ENCODE results near the gene REPS2. TPM values are rescaled to one million over a fixed set of nuclear protein-coding genes. Genes with fewer than 3 reads are reported as not detected.

REPS2 gene
- total and polyA plus RNA-seq, 4 donors: 1.1 to 7.9 (median 4.0) TPM

DNA sequence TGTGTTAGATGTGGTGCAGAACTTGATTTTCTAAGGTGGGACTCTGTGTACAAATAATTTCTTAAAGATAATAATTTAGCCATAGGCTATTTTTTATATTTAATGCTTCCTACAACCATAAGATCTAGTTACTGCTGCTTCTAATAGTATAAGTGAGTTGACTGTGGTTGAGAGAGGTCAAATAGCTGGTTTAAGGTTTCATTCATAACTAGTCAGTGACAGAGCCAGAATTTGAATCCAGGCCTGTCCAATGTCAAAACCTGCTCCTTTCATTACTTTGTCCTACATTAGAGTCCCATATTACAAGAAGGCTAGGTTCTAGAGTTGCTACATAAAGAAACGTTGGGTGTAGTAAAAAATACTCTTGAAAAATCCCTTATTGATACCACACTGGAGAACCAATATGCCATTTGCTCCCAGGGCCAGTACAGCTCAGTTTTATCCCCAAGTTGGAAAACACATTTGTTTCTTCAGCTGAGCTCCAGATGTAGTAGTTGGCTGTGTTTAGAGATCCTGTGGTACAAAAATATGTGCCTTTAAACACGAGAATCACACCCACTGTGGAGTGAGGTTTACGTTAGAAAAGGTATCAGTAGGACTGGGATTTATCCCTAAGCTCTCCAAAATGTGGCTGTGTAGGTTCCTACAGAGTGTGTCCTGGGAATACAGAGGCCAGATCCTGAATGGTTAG is 84.3 kb downstream of the REPS2 start:
- H3K4me3 ChIP-seq (ENCODE audit: low read length in 2 of 2): no peak overlapping the region
- intact Hi-C loops (cut with DNase I): loop anchor here in 1 of 2 donors (5.0 kb wide), 1 partner anchor 497 kb away; no protein-coding TSS in a partner anchor
- peak overlapping the region; percentile 44 to 85 for H3K27ac ChIP-seq (ENCODE audit: low read depth in 1 of 2, low read length in 2 of 2)
- H3K4me1 ChIP-seq (ENCODE audit: control insufficient read depth in 1 of 2, insufficient read depth in 2 of 2, low read length in 2 of 2): peaks cover 0 to 4% of the 10 kb centered on the region in 2 donors
- WGBS, 2 donors: 10 to 11% methylated on average over 3 of the region's 3 CpGs
- ATAC-seq (ENCODE audit: low FRiP score) (no peak), DNase-seq (no peak)
- no peaks in the 10 kb centered on the region for H3K36me3 ChIP-seq (ENCODE audit: control insufficient read depth in 1 of 2, insufficient read depth in 2 of 2, low read length in 1 of 2)
- H3K9me3 ChIP-seq (ENCODE audit: control insufficient read depth, low read length): no peaks in the 10 kb centered on the region
- H3K27me3 ChIP-seq (ENCODE audit: control insufficient read depth in 1 of 2, insufficient read depth in 2 of 2, low read length in 1 of 2): no peaks in the 10 kb centered on the region

- Histone ChIP-seq H3K4me1 (ENCODE audit: control insufficient read depth in 1 of 2, insufficient read depth in 2 of 2, low read length in 2 of 2) (peaks cover 0 to 4% of the 10 kb centered on the region in 2 donors), H3K27me3 (ENCODE audit: control insufficient read depth in 1 of 2, insufficient read depth in 2 of 2, low read length in 1 of 2) (no peaks in the 10 kb centered on the region), H3K36me3 (ENCODE audit: control insufficient read depth in 1 of 2, insufficient read depth in 2 of 2, low read length in 1 of 2) (no peaks in the 10 kb centered on the region), H3K27ac (ENCODE audit: low read depth in 1 of 2, low read length in 2 of 2) (peak overlapping the region in 1 of 2 donors; percentile 95), H3K9me3 (ENCODE audit: control insufficient read depth, low read length) (no peaks in the 10 kb centered on the region), H3K4me3 (ENCODE audit: low read length in 2 of 2) (no peak overlapping the region)
- DNase-seq (no peak), ATAC-seq (ENCODE audit: low FRiP score) (no peak)
- intact Hi-C loops (cut with DNase I): loop anchor here in 1 of 2 donors (5.0 kb wide), 1 partner anchor 495 kb away; no protein-coding TSS in a partner anchor
Observed at GRCh38 chrX:17031827-17032226, 85.4 kb downstream of the REPS2 start.

DNA sequence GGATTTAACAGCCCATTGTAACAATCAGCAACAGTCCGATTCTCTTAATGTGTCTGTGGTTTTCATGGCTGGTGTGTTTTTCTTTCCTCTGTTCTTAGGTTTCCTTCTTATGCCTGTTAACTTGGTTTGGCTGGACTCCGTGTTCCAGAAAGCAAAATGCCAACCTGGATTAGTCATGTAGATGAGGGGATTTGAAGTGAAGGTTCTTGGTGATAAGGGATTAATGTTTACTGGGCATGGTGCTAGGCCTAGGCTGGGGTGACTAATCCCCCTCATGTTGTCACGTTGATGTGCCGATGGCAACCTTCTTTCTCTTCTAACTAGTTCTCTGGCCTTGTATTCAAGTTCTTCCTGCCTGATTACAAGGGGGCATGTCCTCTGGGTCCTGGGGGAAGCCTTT is 85.9 kb downstream of the REPS2 start:
- 5 to 25% methylated on average over 4 of the region's 4 CpGs for WGBS, 2 donors
- Histone ChIP-seq H3K4me3 (ENCODE audit: low read length in 2 of 2) (no peak overlapping the region), H3K36me3 (ENCODE audit: control insufficient read depth in 1 of 2, insufficient read depth in 2 of 2, low read length in 1 of 2) (no peaks in the 10 kb centered on the region), H3K9me3 (ENCODE audit: control insufficient read depth, low read length) (no peaks in the 10 kb centered on the region), H3K4me1 (ENCODE audit: control insufficient read depth in 1 of 2, insufficient read depth in 2 of 2, low read length in 2 of 2) (peaks cover 0 to 4% of the 10 kb centered on the region in 2 donors), H3K27me3 (ENCODE audit: control insufficient read depth in 1 of 2, insufficient read depth in 2 of 2, low read length in 1 of 2) (no peaks in the 10 kb centered on the region), H3K27ac (ENCODE audit: low read depth in 1 of 2, low read length in 2 of 2) (peak overlapping the region; percentile 30 to 95)
- DNase-seq: peak in 1 of 2 donors; percentile 50
- peak; percentile 73 for ATAC-seq (ENCODE audit: low FRiP score)
- intact Hi-C loops (cut with DNase I): loop anchor here in 1 of 2 donors (5.0 kb wide), 1 partner anchor 495 kb away; no protein-coding TSS in a partner anchor

GRCh38 chrX:17033225-17033624 is 86.8 kb downstream of the REPS2 start:
- H3K27ac ChIP-seq (ENCODE audit: low read depth in 1 of 2, low read length in 2 of 2): peak overlapping the region in 1 of 2 donors; percentile 69
- intact Hi-C loops (cut with DNase I): loop anchor here in 1 of 2 donors (5.0 kb wide), 1 partner anchor 494 kb away; no protein-coding TSS in a partner anchor
- peaks cover 0 to 4% of the 10 kb centered on the region in 2 donors for H3K4me1 ChIP-seq (ENCODE audit: control insufficient read depth in 1 of 2, insufficient read depth in 2 of 2, low read length in 2 of 2)

GRCh38 chrX:17035111-17035510 is 88.7 kb downstream of the REPS2 start:
- DNase-seq (no peak), ATAC-seq (ENCODE audit: low FRiP score) (no peak)
- intact Hi-C loops (cut with DNase I): no loop called here
- H3K36me3 ChIP-seq (ENCODE audit: control insufficient read depth in 1 of 2, insufficient read depth in 2 of 2, low read length in 1 of 2): no peaks in the 10 kb centered on the region
- no peak overlapping the region for H3K27ac ChIP-seq (ENCODE audit: low read depth in 1 of 2, low read length in 2 of 2)
- 86 to 97% methylated on average over 3 of the region's 3 CpGs for WGBS, 2 donors
- H3K4me1 ChIP-seq (ENCODE audit: control insufficient read depth in 1 of 2, insufficient read depth in 2 of 2, low read length in 2 of 2): peaks cover 0 to 4% of the 10 kb centered on the region in 2 donors
- no peak overlapping the region for H3K4me3 ChIP-seq (ENCODE audit: low read length in 2 of 2)
- no peaks in the 10 kb centered on the region for H3K9me3 ChIP-seq (ENCODE audit: control insufficient read depth, low read length)
- H3K27me3 ChIP-seq (ENCODE audit: control insufficient read depth in 1 of 2, insufficient read depth in 2 of 2, low read length in 1 of 2): no peaks in the 10 kb centered on the region

More at GRCh38 chrX:17033225-17033624, 86.8 kb downstream of the REPS2 start:
- no peaks in the 10 kb centered on the region for H3K27me3 ChIP-seq (ENCODE audit: control insufficient read depth in 1 of 2, insufficient read depth in 2 of 2, low read length in 1 of 2)
- H3K9me3 ChIP-seq (ENCODE audit: control insufficient read depth, low read length): no peaks in the 10 kb centered on the region
- no peak overlapping the region for H3K4me3 ChIP-seq (ENCODE audit: low read length in 2 of 2)
- DNase-seq (no peak), ATAC-seq (ENCODE audit: low FRiP score) (no peak)
- H3K36me3 ChIP-seq (ENCODE audit: control insufficient read depth in 1 of 2, insufficient read depth in 2 of 2, low read length in 1 of 2): no peaks in the 10 kb centered on the region

- Histone ChIP-seq H3K36me3 (ENCODE audit: control insufficient read depth in 1 of 2, insufficient read depth in 2 of 2, low read length in 1 of 2) (no peaks in the 10 kb centered on the region), H3K27me3 (ENCODE audit: control insufficient read depth in 1 of 2, insufficient read depth in 2 of 2, low read length in 1 of 2) (no peaks in the 10 kb centered on the region), H3K27ac (ENCODE audit: low read depth in 1 of 2, low read length in 2 of 2) (no peak overlapping the region), H3K9me3 (ENCODE audit: control insufficient read depth, low read length) (no peaks in the 10 kb centered on the region), H3K4me1 (ENCODE audit: control insufficient read depth in 1 of 2, insufficient read depth in 2 of 2, low read length in 2 of 2) (peaks cover 0 to 4% of the 10 kb centered on the region in 2 donors), H3K4me3 (ENCODE audit: low read length in 2 of 2) (no peak overlapping the region)
- DNase-seq: no peak
- ATAC-seq (ENCODE audit: low FRiP score): no peak
- 76 to 87% methylated on average over 4 of the region's 4 CpGs for WGBS, 2 donors
- intact Hi-C loops (cut with DNase I): no loop called here
Observed at GRCh38 chrX:17036171-17036961, 89.9 kb downstream of the REPS2 start.

DNA sequence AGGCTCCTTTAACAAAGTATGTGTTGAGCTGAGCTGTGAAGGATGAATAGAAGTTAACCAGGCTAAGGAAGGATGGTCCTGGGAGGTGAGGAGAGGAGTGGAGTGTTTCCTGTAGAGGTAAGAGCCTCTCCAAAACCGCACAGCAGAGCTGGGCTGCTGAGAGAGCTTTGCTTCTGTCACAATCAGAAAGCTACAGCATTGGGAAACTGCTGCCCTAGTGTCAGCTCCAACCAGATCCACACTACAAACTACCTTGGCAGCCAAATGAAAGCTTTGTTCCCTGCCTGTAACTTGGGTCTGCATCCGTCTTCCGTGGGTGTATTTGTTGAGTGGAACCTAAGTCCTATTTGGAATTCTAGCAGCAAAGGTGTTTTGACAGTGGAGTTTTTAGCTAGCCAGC is 91.8 kb downstream of the REPS2 start:
- intact Hi-C loops (cut with DNase I): no loop called here
- DNase-seq (no peak), ATAC-seq (ENCODE audit: low FRiP score) (no peak)
- no peak overlapping the region for H3K4me3 ChIP-seq (ENCODE audit: low read length in 2 of 2)
- no peaks in the 10 kb centered on the region for H3K9me3 ChIP-seq (ENCODE audit: control insufficient read depth, low read length)
- H3K36me3 ChIP-seq (ENCODE audit: control insufficient read depth in 1 of 2, insufficient read depth in 2 of 2, low read length in 1 of 2): no peaks in the 10 kb centered on the region
- H3K4me1 ChIP-seq (ENCODE audit: control insufficient read depth in 1 of 2, insufficient read depth in 2 of 2, low read length in 2 of 2): no peaks in the 10 kb centered on the region
- H3K27ac ChIP-seq (ENCODE audit: low read depth in 1 of 2, low read length in 2 of 2): no peak overlapping the region
- no peaks in the 10 kb centered on the region for H3K27me3 ChIP-seq (ENCODE audit: control insufficient read depth in 1 of 2, insufficient read depth in 2 of 2, low read length in 1 of 2)
- WGBS, 2 donors: 59 to 78% methylated on average over 3 of the region's 3 CpGs

DNA sequence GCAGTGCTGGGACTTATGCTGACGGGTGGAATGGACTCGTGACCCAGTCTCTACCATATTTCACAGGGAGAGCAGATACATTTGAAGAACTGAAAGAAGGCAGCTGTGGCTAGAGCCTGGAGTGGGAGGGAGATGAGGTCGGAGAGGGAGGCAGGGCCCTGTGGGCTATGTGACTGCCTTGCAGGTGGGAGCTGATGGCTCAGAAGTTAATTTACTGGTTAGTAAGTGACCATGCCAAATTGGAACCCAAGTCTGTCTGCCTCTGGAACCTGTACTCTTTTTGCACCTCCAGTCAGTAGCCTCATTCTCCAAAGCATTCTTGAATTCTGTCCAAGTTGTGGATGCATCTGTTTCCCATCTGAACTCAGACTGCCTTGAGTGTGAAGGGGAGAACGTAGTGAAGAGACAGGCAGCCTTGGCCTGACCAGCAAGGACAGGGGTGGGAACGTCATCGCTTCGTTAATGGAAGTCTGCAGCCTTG is 92.3 kb downstream of the REPS2 start:
- H3K4me1 ChIP-seq (ENCODE audit: control insufficient read depth in 1 of 2, insufficient read depth in 2 of 2, low read length in 2 of 2): no peaks in the 10 kb centered on the region
- no peak overlapping the region for H3K4me3 ChIP-seq (ENCODE audit: low read length in 2 of 2)
- ATAC-seq (ENCODE audit: low FRiP score) (peak; percentile 50), DNase-seq (no peak)
- WGBS, 2 donors: 46 to 52% methylated on average over 7 of the region's 7 CpGs
- H3K9me3 ChIP-seq (ENCODE audit: control insufficient read depth, low read length): no peaks in the 10 kb centered on the region
- H3K27ac ChIP-seq (ENCODE audit: low read depth in 1 of 2, low read length in 2 of 2): no peak overlapping the region
- H3K27me3 ChIP-seq (ENCODE audit: control insufficient read depth in 1 of 2, insufficient read depth in 2 of 2, low read length in 1 of 2): no peaks in the 10 kb centered on the region
- intact Hi-C loops (cut with DNase I): no loop called here
- H3K36me3 ChIP-seq (ENCODE audit: control insufficient read depth in 1 of 2, insufficient read depth in 2 of 2, low read length in 1 of 2): no peaks in the 10 kb centered on the region

Measured in aorta (tissue), 5 donors.